Esophagus squamous epithelium (tissue), 5 donors: ENCODE measurements around the gene METTL1. TPM values are rescaled to one million over a fixed set of nuclear protein-coding genes. Genes with fewer than 3 reads are reported as not detected.

Source experiments
- DNase-seq: peaks from one replicate; lab custom pipeline; 2025; lab: John Stamatoyannopoulos, UW
- H3K27ac ChIP-seq, 4 donors: fragments of 200-600 bp; sonication (generic); one replicate each; pipeline ENCODE4 v1.5.1; 2016 to 2019; ENCODE audit warnings: mild to moderate bottlenecking in 1 of 4
- H3K27me3 ChIP-seq, 4 donors: fragments of 200-600 bp; sonication (generic); 1 replicate in 3 of 4; 2 replicates in 1 of 4; pipeline versions ENCODE4 v1.5.1 to v1.6.0; 2017 to 2021; ENCODE audit warnings: antibody characterized with exemption in 1 of 4
- H3K36me3 ChIP-seq, 3 donors: fragments of 200-600 bp; sonication (generic); one replicate each; pipeline ENCODE4 v1.5.1; 2016 to 2019
- H3K4me1 ChIP-seq, 3 donors: fragments of 200-600 bp; sonication (generic); one replicate each; pipeline ENCODE4 v1.5.1; 2017 to 2019
- H3K4me3 ChIP-seq, 4 donors: fragments of 200-600 bp; sonication (generic); 1 replicate in 3 of 4; 2 replicates in 1 of 4; pipeline ENCODE4 v1.5.1; 2016 to 2019; ENCODE audit warnings: mild to moderate bottlenecking in 2 of 4, moderate library complexity in 1 of 4
- H3K9me3 ChIP-seq, 3 donors: fragments of 200-600 bp; sonication (generic); one replicate each; pipeline ENCODE4 v1.5.1; 2016 to 2019
- CTCF ChIP-seq, 6 experiments: fragments of 450-650 bp in 4 of 6; fragments of 200-600 bp in 2 of 6; sonication (generic) in 2 of 6; IDR thresholded peaks; one replicate each; pipeline ENCODE4 v1.5.1; 2016 to 2019; ENCODE audit warnings: antibody characterized with exemption in 6 of 6, mild to moderate bottlenecking in 4 of 6, moderate library complexity in 4 of 6
- POLR2A ChIP-seq, 4 donors: fragments of 450-650 bp; IDR thresholded peaks; one replicate each; pipeline ENCODE4 v1.6.1; 2017; ENCODE audit warnings: antibody characterized with exemption in 4 of 4, mild to moderate bottlenecking in 4 of 4, moderate library complexity in 3 of 4
- WGBS, 2 donors: methylation state at CpG; one replicate each; pipeline ENCODE4 v1.1.5; 2018; 5-methylcytosine and 5-hydroxymethylcytosine counted together
- intact Hi-C: fragments of 100-400 bp; cut with DNase I; formaldehyde crosslinking; loops from one replicate; pipeline ENCODE4 v1.15.0; 2022
- total RNA-seq, 4 donors: library from RNA; depleted of rRNA; stranded (reverse); fragments of >200 nt; gene quantifications; one replicate each; pipeline ENCODE4 v1.1.0, GENCODE V29; 2016
- donor health status: DM: yes; HTN: yes; CAD: no.

METTL1 gene
- total RNA-seq, 4 donors from 2014 or later: 6.7 to 16.8 (median 11.8) TPM

GRCh38 chr12:57782608-57783465 is 10.9 kb upstream of the METTL1 start, which contains the start of gene TSFM:
Gene TSFM, plus strand, starts transcription at chr12:57782787. Its CDS starts 15 bp downstream, at chr12:57782802.
- TF ChIP-seq POLR2A (IDR thresholded peaks at IDR 0.05) (peak in 2 of 4 donors; percentile 43 to 68), CTCF (IDR thresholded peaks at IDR 0.05) (peak; percentile 92 to 98 (median 96))
- H3K9me3 ChIP-seq: no peaks in the 10 kb centered on the region
- DNase-seq: peak; percentile 78
- H3K4me1 ChIP-seq: peaks cover 10 to 25% (median 16%) of the 10 kb centered on the region in 3 donors
- H3K27me3 ChIP-seq: no peaks in the 10 kb centered on the region
- H3K36me3 ChIP-seq: peaks cover 0 to 58% (median 0%) of the 10 kb centered on the region in 3 donors
- H3K27ac ChIP-seq: peak within 1 kb of the TSS; percentile 70 to 88 (median 82)
- peak within 1 kb of the TSS; percentile 73 to 95 (median 94) for H3K4me3 ChIP-seq
- 0 to 1% methylated on average over 35 to 36 of the region's 45 CpGs for WGBS, 2 donors
- intact Hi-C loops: loop anchor here (10.0 kb wide), 1 partner anchor 52 kb away; no protein-coding TSS in a partner anchor

GRCh38 chr12:57782243-57782607 is 10.3 kb upstream of the METTL1 start:
- no peak for DNase-seq
- WGBS, 2 donors: 14 to 21% methylated on average over 4 of the region's 4 CpGs
- intact Hi-C loops: loop anchor here (10.0 kb wide), 1 partner anchor 53 kb away; no protein-coding TSS in a partner anchor
- Histone ChIP-seq H3K27ac (peak overlapping the region in 3 of 4 donors; percentile 70 to 88 (median 81)), H3K4me3 (peak overlapping the region in 3 of 4 donors; percentile 93 to 95 (median 95)), H3K9me3 (no peaks in the 10 kb centered on the region), H3K27me3 (no peaks in the 10 kb centered on the region), H3K36me3 (peaks cover 0 to 52% (median 0%) of the 10 kb centered on the region in 3 donors), H3K4me1 (peaks cover 10 to 25% (median 16%) of the 10 kb centered on the region in 3 donors)
- no peak for TF ChIP-seq CTCF (IDR thresholded peaks at IDR 0.05)
- TF ChIP-seq POLR2A (IDR thresholded peaks at IDR 0.05): no peak

- Histone ChIP-seq H3K4me1 (peaks cover 10 to 25% (median 16%) of the 10 kb centered on the region in 3 donors), H3K36me3 (peaks cover 0 to 47% (median 0%) of the 10 kb centered on the region in 3 donors), H3K9me3 (no peaks in the 10 kb centered on the region), H3K4me3 (no peak overlapping the region), H3K27ac (no peak overlapping the region), H3K27me3 (no peaks in the 10 kb centered on the region)
- TF ChIP-seq POLR2A (IDR thresholded peaks at IDR 0.05) (no peak), CTCF (IDR thresholded peaks at IDR 0.05) (no peak)
- WGBS, 2 donors: 62 to 63% methylated on average over 2 of the region's 2 CpGs
- DNase-seq: no peak
- intact Hi-C loops: loop anchor here (10.0 kb wide), 1 partner anchor 53 kb away; no protein-coding TSS in a partner anchor
These were observed 9.9 kb upstream of the METTL1 start for GRCh38 chr12:57781801-57782200.

DNA sequence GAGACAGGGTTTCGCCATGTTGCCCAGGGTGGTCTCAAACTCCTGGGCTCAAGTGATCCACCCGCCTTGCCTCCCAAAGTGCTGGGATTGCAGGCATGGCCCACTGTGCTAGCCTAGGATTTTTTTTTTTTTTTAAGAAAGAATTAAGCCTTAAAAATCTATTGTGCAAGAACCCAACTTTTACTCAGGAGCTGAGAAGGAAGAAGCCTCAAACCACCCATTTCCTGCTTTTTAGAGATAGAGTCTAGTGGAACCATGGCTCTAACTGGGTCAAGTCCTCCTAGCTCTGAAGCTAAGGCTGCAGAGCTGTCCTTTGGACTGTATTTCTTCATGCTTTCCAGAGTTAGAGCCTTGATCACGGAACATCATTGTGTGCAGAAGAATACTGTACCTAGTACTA is 9.3 kb upstream of the METTL1 start:
- Histone ChIP-seq H3K27ac (no peak overlapping the region), H3K27me3 (no peaks in the 10 kb centered on the region), H3K4me1 (peaks cover 10 to 25% (median 16%) of the 10 kb centered on the region in 3 donors), H3K9me3 (no peaks in the 10 kb centered on the region), H3K36me3 (peaks cover 0 to 45% (median 0%) of the 10 kb centered on the region in 3 donors), H3K4me3 (no peak overlapping the region)
- intact Hi-C loops: loop anchor here (10.0 kb wide), 1 partner anchor 54 kb away; no protein-coding TSS in a partner anchor
- no peak for TF ChIP-seq POLR2A (IDR thresholded peaks at IDR 0.05)
- TF ChIP-seq CTCF (IDR thresholded peaks at IDR 0.05): no peak
- DNase-seq: no peak
- WGBS, 2 donors: 92 to 96% methylated on average over 3 of the region's 3 CpGs
